ENCODE measurements around the gene NOXA1.

GRCh38 chr9:137445930-137446431 is 22.8 kb downstream of the NOXA1 start:
- TF ChIP-seq TAF7 (optimal IDR thresholded peaks at IDR 0.05; ENCODE audit: borderline replicate concordance, low read depth, low read length), result no peak
- no peak for TF ChIP-seq CTCF (IDR thresholded peaks at IDR 0.05; ENCODE audit: control extremely low read depth in 1 of 3, insufficient read depth in 1 of 3, low read depth in 1 of 3, low read length in 3 of 3)
- TF ChIP-seq POLR2A (IDR thresholded peaks at IDR 0.05; ENCODE audit: control extremely low read depth in 1 of 2, low read depth in 2 of 2, low read length in 2 of 2), result no peak
- no peak for TF ChIP-seq SIN3A (conservative IDR thresholded peaks at IDR 0.05 in 1 of 2, IDR thresholded peaks at IDR 0.05 in 1 of 2; ENCODE audit: low read depth in 1 of 2, low read length in 2 of 2)
- TF ChIP-seq SRF (IDR thresholded peaks at IDR 0.05; ENCODE audit: low read depth, low read length), result no peak
- TF ChIP-seq CREB1 (IDR thresholded peaks at IDR 0.05), result no peak
- TF ChIP-seq CBX8 (IDR thresholded peaks at IDR 0.05; ENCODE audit: borderline replicate concordance, low read depth, low read length), result no peak
